Spleen (tissue), 7 donors: ENCODE data around the gene ZYG11A.

Experiments used
- CTCF ChIP-seq, 11 experiments: fragments of 200-600 bp in 7 of 11; fragments of 450-650 bp in 4 of 11; sonication (generic) in 4 of 11; IDR thresholded peaks in 8 of 11; conservative IDR thresholded peaks in 3 of 11; 1 replicate in 7 of 11; 2 replicates in 4 of 11; pipeline versions ENCODE4 v1.4.0 to v1.8.0; 2016 to 2021; ENCODE audit warnings: antibody characterized with exemption in 11 of 11, inconsistent platforms in 4 of 11, mild to moderate bottlenecking in 1 of 11
- POLR2A ChIP-seq, 3 donors: fragments of 450-650 bp; IDR thresholded peaks; one replicate each; pipeline ENCODE4 v1.5.1; 2017; ENCODE audit warnings: antibody characterized with exemption in 3 of 3, mild to moderate bottlenecking in 1 of 3
- POLR2AphosphoS5 ChIP-seq, 3 donors: sonication (generic); formaldehyde crosslinking; IDR thresholded peaks; one replicate each; pipeline ENCODE4 v1.5.1; 2017; ENCODE audit warnings: antibody characterized with exemption in 3 of 3
- donor health status: DM: no; HTN: no; CAD: no; lungs with moderate emphysema.
- donor health status: DM: no; HTN: no; CAD: no.
- donor health status: DM: no; HTN: no; CAD: no.

- TF ChIP-seq CTCF (IDR thresholded peaks at IDR 0.05 in 8 of 11, conservative IDR thresholded peaks at IDR 0.05 in 3 of 11): no peak
- no peak for TF ChIP-seq POLR2A (IDR thresholded peaks at IDR 0.05)
- no peak for TF ChIP-seq POLR2AphosphoS5 (IDR thresholded peaks at IDR 0.05)
Measured at GRCh38 chr1:52795464-52795863, 47.1 kb upstream of the ZYG11A start.
